Smooth muscle cell (in vitro differentiated cells): ENCODE data around the gene RGS7BP. TPM values are rescaled to one million over a fixed set of nuclear protein-coding genes. Genes with fewer than 3 reads are reported as not detected.

Experiments used
- DNase-seq: peaks from one replicate; lab custom pipeline; 2025; ENCODE audit not compliant: unreplicated experiment; lab: John Stamatoyannopoulos, UW
- H2AFZ ChIP-seq: fragments of 200-600 bp; sonication (generic); 2 replicates; pipeline ENCODE4 v1.6.0; 2016; ENCODE audit warnings: antibody characterized with exemption, low read depth, mild to moderate bottlenecking
- H3F3A ChIP-seq: fragments of 200-600 bp; sonication (generic); 2 replicates; pipeline ENCODE4 v1.6.0; 2017; ENCODE audit warnings: antibody characterized with exemption, low read depth
- H3K27ac ChIP-seq: fragments of 200-600 bp; sonication (generic); 2 replicates; pipeline ENCODE4 v1.5.1; 2016; ENCODE audit warnings: low read depth, mild to moderate bottlenecking
- H3K27me3 ChIP-seq: fragments of 200-600 bp; sonication (generic); 2 replicates; pipeline ENCODE4 v1.6.1; 2016; ENCODE audit warnings: low read depth, mild to moderate bottlenecking
- H3K36me3 ChIP-seq: fragments of 200-600 bp; sonication (generic); 2 replicates; pipeline ENCODE4 v1.5.1; 2016; ENCODE audit warnings: low read depth
- H3K4me1 ChIP-seq: fragments of 200-600 bp; sonication (generic); 2 replicates; pipeline ENCODE4 v1.5.1; 2016; ENCODE audit warnings: low read depth
- H3K4me2 ChIP-seq: fragments of 200-600 bp; sonication (generic); 2 replicates; pipeline ENCODE4 v1.6.0; 2016; ENCODE audit warnings: mild to moderate bottlenecking
- H3K4me3 ChIP-seq: fragments of 200-600 bp; sonication (generic); 2 replicates; pipeline ENCODE4 v1.5.1; 2016; ENCODE audit warnings: mild to moderate bottlenecking
- H3K79me2 ChIP-seq: fragments of 200-600 bp; sonication (generic); 2 replicates; pipeline ENCODE4 v1.6.0; 2016; ENCODE audit warnings: low read depth, mild to moderate bottlenecking
- H3K9ac ChIP-seq: fragments of 200-600 bp; sonication (generic); 2 replicates; pipeline ENCODE4 v1.6.0; 2016; ENCODE audit warnings: low read depth
- H3K9me3 ChIP-seq: fragments of 200-600 bp; sonication (generic); replicated peaks from 2 replicates; pipeline ENCODE4 v1.5.1; 2016; ENCODE audit warnings: low read depth
- H4K20me1 ChIP-seq: fragments of 200-600 bp; sonication (generic); 2 replicates; pipeline ENCODE4 v1.6.0; 2016; ENCODE audit warnings: low read depth
- WGBS: methylation state at CpG from one replicate; pipeline ENCODE4 v1.1.7; 2016; ENCODE audit warnings: low lambda C conversion rate; 5-methylcytosine and 5-hydroxymethylcytosine counted together
- polyA plus RNA-seq: library from polyadenylated mRNA; unstranded; fragments of >200 nt; fragmentation: Nextera tagmentation; extraction: Ambion mirVana; gene quantifications from 2 replicates; pipeline ENCODE4 v1.2.1, GENCODE V29; 2016
- total RNA-seq: library from RNA; depleted of rRNA; stranded (reverse); fragments of >200 nt; gene quantifications from 2 replicates; pipeline ENCODE4 v1.2.3, GENCODE V29; 2014
- TF ChIP-seq, protein P1 (sequence below): fragments of 200-600 bp; sonication (generic); IDR thresholded peaks from 2 replicates; pipeline ENCODE4 v1.5.1; 2017; ENCODE audit warnings: borderline replicate concordance, mild to moderate bottlenecking, antibody characterized with exemption; ENCODE audit not compliant: insufficient read depth, poor library complexity, severe bottlenecking

RGS7BP gene
- total and polyA plus RNA-seq, 2 experiments from 2014 or later = not detected

DNA sequence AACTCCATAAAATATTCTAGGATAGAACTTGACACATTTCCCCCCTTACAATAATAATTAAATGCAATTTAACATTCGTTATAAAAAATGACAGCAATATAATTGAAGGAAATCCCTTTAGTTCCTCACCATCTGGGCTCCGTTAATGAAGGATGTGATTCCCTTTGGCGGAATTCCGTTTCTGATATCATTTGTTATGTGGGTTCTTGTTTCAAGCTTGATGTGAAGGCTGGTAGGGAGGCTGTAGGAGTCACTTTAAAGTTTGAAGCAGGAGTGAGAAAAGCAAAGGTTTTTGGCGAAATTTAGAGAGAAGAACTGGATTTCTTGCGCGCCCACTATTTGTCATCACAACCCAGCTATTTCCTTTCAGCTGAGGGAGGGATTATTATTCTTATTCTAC lies 4.0 kb downstream of the RGS7BP start:
- H3F3A ChIP-seq = no peaks in the 10 kb centered on the region
- no peak overlapping the region for H2AFZ ChIP-seq
- TF ChIP-seq, protein P1, sequence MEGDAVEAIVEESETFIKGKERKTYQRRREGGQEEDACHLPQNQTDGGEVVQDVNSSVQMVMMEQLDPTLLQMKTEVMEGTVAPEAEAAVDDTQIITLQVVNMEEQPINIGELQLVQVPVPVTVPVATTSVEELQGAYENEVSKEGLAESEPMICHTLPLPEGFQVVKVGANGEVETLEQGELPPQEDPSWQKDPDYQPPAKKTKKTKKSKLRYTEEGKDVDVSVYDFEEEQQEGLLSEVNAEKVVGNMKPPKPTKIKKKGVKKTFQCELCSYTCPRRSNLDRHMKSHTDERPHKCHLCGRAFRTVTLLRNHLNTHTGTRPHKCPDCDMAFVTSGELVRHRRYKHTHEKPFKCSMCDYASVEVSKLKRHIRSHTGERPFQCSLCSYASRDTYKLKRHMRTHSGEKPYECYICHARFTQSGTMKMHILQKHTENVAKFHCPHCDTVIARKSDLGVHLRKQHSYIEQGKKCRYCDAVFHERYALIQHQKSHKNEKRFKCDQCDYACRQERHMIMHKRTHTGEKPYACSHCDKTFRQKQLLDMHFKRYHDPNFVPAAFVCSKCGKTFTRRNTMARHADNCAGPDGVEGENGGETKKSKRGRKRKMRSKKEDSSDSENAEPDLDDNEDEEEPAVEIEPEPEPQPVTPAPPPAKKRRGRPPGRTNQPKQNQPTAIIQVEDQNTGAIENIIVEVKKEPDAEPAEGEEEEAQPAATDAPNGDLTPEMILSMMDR = no peak
- H3K9ac ChIP-seq = no peak overlapping the region
- no peak overlapping the region for H3K4me3 ChIP-seq
- H3K9me3 ChIP-seq = no peaks in the 10 kb centered on the region
- no peaks in the 10 kb centered on the region for H3K36me3 ChIP-seq
- DNase-seq = no peak
- H4K20me1 ChIP-seq = no peaks in the 10 kb centered on the region
- peaks cover 79% of the 10 kb centered on the region for H3K27me3 ChIP-seq
- no peak overlapping the region for H3K4me2 ChIP-seq
- peaks cover 5% of the 10 kb centered on the region for H3K4me1 ChIP-seq
- H3K27ac ChIP-seq = no peak overlapping the region
- H3K79me2 ChIP-seq = no peaks in the 10 kb centered on the region
- 90% methylated on average over 7 of the region's 7 CpGs for WGBS

DNA sequence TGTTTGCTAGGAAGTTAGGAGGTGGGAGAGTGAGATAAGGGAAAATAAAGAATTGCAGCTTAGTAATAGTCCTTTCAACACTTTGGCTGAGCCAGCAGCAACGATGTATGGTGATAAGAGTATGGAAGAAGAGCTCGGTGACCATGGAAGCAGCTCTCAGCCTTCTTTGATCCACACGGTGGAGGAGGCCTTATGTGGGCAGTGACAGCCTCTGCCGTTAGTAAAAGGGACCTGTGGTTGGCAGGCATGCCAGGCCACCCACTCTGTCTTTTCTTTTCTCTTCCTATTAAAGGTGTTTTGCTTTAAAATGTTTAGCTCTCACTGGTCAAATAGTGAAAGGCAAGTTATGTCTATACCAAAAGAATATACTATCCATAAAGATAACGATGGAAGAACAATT lies 7.7 kb downstream of the RGS7BP start:
- Histone ChIP-seq H3K36me3 (no peaks in the 10 kb centered on the region), H3K4me3 (no peak overlapping the region), H3K9ac (no peak overlapping the region), H3K9me3 (no peaks in the 10 kb centered on the region), H2AFZ (no peak overlapping the region), H3K4me1 (no peaks in the 10 kb centered on the region), H3K27me3 (peaks cover 43% of the 10 kb centered on the region), H4K20me1 (no peaks in the 10 kb centered on the region), H3K27ac (no peak overlapping the region), H3K4me2 (no peak overlapping the region), H3F3A (no peaks in the 10 kb centered on the region), H3K79me2 (no peaks in the 10 kb centered on the region)
- WGBS = 48% methylated on average over 5 of the region's 5 CpGs
- DNase-seq = no peak
- TF ChIP-seq, protein P1 = no peak

DNA sequence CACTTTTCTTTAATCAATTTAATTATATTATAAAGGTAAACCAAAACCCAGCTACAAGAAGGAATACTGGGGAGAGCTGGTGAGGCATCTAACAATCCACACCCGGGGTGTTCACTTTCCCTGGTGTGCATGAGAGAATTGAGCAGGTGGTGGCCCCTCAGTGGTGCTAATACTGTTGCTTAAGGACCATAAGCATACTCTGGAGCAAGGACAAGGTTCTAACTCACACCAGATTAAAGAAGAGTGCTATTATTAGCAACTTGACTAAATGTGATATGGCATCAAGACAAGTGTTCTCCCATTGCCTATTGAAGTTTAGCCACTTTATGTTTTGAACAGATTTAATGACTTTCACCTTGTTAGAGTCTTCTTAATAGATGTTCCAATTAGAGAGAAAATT lies 8.8 kb downstream of the RGS7BP start:
- H3K27me3 ChIP-seq = peaks cover 32% of the 10 kb centered on the region
- no peaks in the 10 kb centered on the region for H4K20me1 ChIP-seq
- H3K79me2 ChIP-seq = no peaks in the 10 kb centered on the region
- no peak overlapping the region for H3K4me3 ChIP-seq
- H3K4me1 ChIP-seq = no peaks in the 10 kb centered on the region
- WGBS = 83% methylated on average over 1 of the region's 1 CpG
- TF ChIP-seq, protein P1 = no peak
- DNase-seq = no peak
- no peak overlapping the region for H2AFZ ChIP-seq
- no peaks in the 10 kb centered on the region for H3K36me3 ChIP-seq
- H3K9ac ChIP-seq = no peak overlapping the region
- no peaks in the 10 kb centered on the region for H3F3A ChIP-seq
- no peak overlapping the region for H3K27ac ChIP-seq
- H3K9me3 ChIP-seq = no peaks in the 10 kb centered on the region
- H3K4me2 ChIP-seq = no peak overlapping the region

DNA sequence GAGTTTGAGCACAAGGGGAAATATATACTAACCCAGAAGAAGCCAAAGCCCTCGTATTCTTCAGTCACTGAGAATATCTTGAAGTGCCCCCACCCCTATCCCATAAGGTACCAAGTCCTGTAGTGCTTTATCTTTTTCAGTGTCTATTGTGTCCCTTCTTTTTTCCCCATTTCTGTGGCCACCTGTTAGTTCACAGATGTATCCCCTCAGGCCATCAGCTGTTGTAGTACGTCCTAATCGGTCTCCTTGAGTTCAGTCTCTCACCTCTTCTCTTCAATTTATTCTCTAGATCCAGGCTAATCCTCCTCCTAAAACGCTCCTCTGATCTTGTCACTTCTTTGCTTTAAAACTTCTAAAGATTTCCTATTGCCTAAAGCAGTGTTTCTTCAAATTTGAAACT lies 10.4 kb downstream of the RGS7BP start:
- Histone ChIP-seq H3K9ac (no peak overlapping the region), H3K4me3 (no peak overlapping the region), H3K36me3 (no peaks in the 10 kb centered on the region), H4K20me1 (no peaks in the 10 kb centered on the region), H3K4me2 (no peak overlapping the region), H3K4me1 (no peaks in the 10 kb centered on the region), H3F3A (no peaks in the 10 kb centered on the region), H3K27ac (no peak overlapping the region), H3K27me3 (peaks cover 16% of the 10 kb centered on the region), H3K79me2 (no peaks in the 10 kb centered on the region), H2AFZ (no peak overlapping the region), H3K9me3 (no peaks in the 10 kb centered on the region)
- 84% methylated on average over 4 of the region's 4 CpGs for WGBS
- no peak for DNase-seq
- TF ChIP-seq, protein P1 = no peak
